Measurements from ENCODE around the gene CCDC86.

The CCDC86 gene

GRCh38 chr11:60854140-60854846 lies 12.4 kb downstream of the CCDC86 start:
- DNase-seq = no peak

GRCh38 chr11:60854847-60855725 lies 13.2 kb downstream of the CCDC86 start:
- DNase-seq = no peak

- peak in 1 of 2 experiments; percentile 18 for DNase-seq
These were observed 14.1 kb downstream of the CCDC86 start, which contains the start of gene PTGDR2 for GRCh38 chr11:60855726-60856633. Gene PTGDR2, minus strand, starts transcription at chr11:60855950. Its CDS starts 2,228 bp downstream, at chr11:60853722.

GRCh38 chr11:60857378-60858232 lies 15.7 kb downstream of the CCDC86 start:
- no peak for DNase-seq

- DNase-seq = no peak
These were observed 16.3 kb downstream of the CCDC86 start for GRCh38 chr11:60858236-60858635.

GRCh38 chr11:60858731-60859464 lies 17.0 kb downstream of the CCDC86 start:
- DNase-seq = no peak

GRCh38 chr11:60859616-60860250 lies 17.8 kb downstream of the CCDC86 start:
- DNase-seq = no peak

- DNase-seq = peak; percentile 44 to 70
These were observed 19.0 kb downstream of the CCDC86 start for GRCh38 chr11:60860943-60861342.

- no peak for DNase-seq
These were observed 20.3 kb downstream of the CCDC86 start for GRCh38 chr11:60862171-60862570.

- no peak for DNase-seq
These were observed 21.9 kb downstream of the CCDC86 start for GRCh38 chr11:60863550-60864521.

GRCh38 chr11:60864856-60865513 lies 23.1 kb downstream of the CCDC86 start:
- no peak for DNase-seq

- DNase-seq = peak; percentile 45 to 72
These were observed 25.3 kb downstream of the CCDC86 start, which contains the start of gene ZP1 for GRCh38 chr11:60866911-60867870. Gene ZP1, plus strand, starts transcription at chr11:60867542. Its CDS starts 20 bp downstream, at chr11:60867562.

GRCh38 chr11:60867871-60868681 lies 26.2 kb downstream of the CCDC86 start:
- DNase-seq = no peak

GRCh38 chr11:60868682-60869450 lies 27.0 kb downstream of the CCDC86 start:
- no peak for DNase-seq

GRCh38 chr11:60869451-60869825 lies 27.5 kb downstream of the CCDC86 start:
- DNase-seq = no peak

- peak; percentile 16 to 48 for DNase-seq
These were observed 28.4 kb downstream of the CCDC86 start for GRCh38 chr11:60870276-60870675.
